HFFc6 (cell line): ENCODE measurements around the gene RASSF1. TPM values are rescaled to one million over a fixed set of nuclear protein-coding genes. Genes with fewer than 3 reads are reported as not detected.
A peak's percentile ranks its signal among the peaks of the same experiment; 100 is the strongest.

ENCODE experiments used
- DNase-seq: peaks from one replicate; pipeline ENCODE4 v3.0.0-alpha.2; 2018
- H3K27ac Mint-ChIP-seq: 2 replicates; pipeline ENCODE4 v1.8.0; 2020; ENCODE audit warnings: mild to moderate bottlenecking, mixed read lengths
- H3K27me3 Mint-ChIP-seq: 2 replicates; pipeline ENCODE4 v1.8.0; 2021; ENCODE audit warnings: mild to moderate bottlenecking, moderate library complexity, mixed read lengths; ENCODE audit not compliant: insufficient read depth
- H3K36me3 Mint-ChIP-seq: 2 replicates; pipeline ENCODE4 v1.8.0; 2021; ENCODE audit warnings: low read depth, mixed read lengths
- H3K4me1 Mint-ChIP-seq: 2 replicates; pipeline ENCODE4 v1.8.0; 2020; ENCODE audit warnings: low read depth, mixed read lengths
- H3K4me3 Mint-ChIP-seq: 2 replicates; pipeline ENCODE4 v1.8.0; 2020; ENCODE audit warnings: mild to moderate bottlenecking, moderate library complexity, mixed read lengths
- H3K9me3 Mint-ChIP-seq: 2 replicates; pipeline ENCODE4 v1.8.0; 2020; ENCODE audit warnings: mild to moderate bottlenecking, mixed read lengths
- total RNA-seq, 6 experiments: library from RNA; stranded (reverse); fragmentation: NEBNext Ultra II Directional; extraction: Animal tissue kit (Norgen Biotek cat#: 25700); gene quantifications; 2 replicates in 1 of 6; 3 replicates in 5 of 6; pipeline ENCODE4 v1.2.3, GENCODE V29; 2021
- TF ChIP-seq, protein P1 (sequence below): fragments of 200-600 bp; sonication (generic); IDR thresholded peaks from 2 replicates; pipeline ENCODE4 v1.5.0; 2021; ENCODE audit warnings: antibody characterized with exemption, mild to moderate bottlenecking

Gene RASSF1
- total RNA-seq, 6 experiments from 2014 or later: 30.9 to 37.0 (median 34.1) TPM

DNA sequence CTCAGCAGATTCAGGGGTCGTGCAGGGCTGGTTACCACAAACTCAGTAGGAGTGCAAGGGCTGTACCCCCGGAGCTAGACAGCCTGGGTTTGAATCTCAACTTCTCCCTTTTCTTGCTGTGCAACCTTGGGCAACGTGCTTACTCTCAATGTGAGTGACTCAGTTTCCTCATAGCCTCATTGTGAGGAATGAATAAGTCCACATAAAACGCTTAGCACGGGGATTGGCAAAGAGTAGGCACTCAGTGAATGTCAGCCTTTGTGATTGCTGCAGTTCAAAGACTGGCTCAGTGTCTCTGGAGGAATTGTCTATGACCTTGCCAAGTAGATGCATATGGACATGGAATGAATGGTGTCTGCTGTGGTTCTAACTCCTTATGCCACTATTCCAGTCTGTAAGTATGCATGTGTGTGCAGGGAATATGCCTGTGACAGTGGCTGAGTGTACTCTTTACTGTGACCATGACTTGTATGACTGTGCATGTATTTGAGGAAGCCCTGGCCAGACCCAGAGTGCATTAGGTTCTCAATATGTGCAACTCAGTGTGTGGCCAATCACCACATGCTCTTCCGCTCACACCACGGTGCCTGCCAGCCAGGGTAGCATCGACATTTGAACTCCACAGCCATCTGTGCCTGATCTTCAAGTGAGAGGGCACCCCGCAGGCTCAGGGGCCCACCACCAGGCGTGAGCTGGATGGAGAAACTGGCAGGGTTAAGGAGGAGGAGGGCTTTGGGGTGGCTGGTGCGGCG is 40.5 kb downstream of the RASSF1 start:
- DNase-seq: peak; percentile 28
- H3K36me3 Mint-ChIP-seq: no peaks in the 10 kb centered on the region
- TF ChIP-seq, protein P1, sequence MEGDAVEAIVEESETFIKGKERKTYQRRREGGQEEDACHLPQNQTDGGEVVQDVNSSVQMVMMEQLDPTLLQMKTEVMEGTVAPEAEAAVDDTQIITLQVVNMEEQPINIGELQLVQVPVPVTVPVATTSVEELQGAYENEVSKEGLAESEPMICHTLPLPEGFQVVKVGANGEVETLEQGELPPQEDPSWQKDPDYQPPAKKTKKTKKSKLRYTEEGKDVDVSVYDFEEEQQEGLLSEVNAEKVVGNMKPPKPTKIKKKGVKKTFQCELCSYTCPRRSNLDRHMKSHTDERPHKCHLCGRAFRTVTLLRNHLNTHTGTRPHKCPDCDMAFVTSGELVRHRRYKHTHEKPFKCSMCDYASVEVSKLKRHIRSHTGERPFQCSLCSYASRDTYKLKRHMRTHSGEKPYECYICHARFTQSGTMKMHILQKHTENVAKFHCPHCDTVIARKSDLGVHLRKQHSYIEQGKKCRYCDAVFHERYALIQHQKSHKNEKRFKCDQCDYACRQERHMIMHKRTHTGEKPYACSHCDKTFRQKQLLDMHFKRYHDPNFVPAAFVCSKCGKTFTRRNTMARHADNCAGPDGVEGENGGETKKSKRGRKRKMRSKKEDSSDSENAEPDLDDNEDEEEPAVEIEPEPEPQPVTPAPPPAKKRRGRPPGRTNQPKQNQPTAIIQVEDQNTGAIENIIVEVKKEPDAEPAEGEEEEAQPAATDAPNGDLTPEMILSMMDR: no peak
- no peaks in the 10 kb centered on the region for H3K9me3 Mint-ChIP-seq
- peaks cover 23% of the 10 kb centered on the region for H3K4me1 Mint-ChIP-seq
- peak overlapping the region; percentile 92 for H3K27ac Mint-ChIP-seq
- H3K27me3 Mint-ChIP-seq: no peaks in the 10 kb centered on the region; the same call in 1 of the 2 replicates
- peak overlapping the region; percentile 94 for H3K4me3 Mint-ChIP-seq

DNA sequence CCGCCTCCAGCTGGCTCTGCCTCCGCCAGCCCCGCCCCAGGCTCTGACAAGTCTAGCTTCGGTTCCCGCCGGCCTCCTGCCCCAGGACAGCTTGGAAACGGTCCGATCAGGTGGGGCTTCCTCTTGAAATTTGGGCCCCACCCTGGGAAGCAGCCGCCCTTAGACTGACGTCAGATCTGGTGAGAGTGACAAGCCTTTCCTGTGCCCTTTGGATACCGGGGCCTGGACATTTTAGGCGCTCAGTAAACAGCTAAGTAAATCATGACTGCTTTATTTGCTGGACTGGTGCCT is 41.1 kb downstream of the RASSF1 start:
- TF ChIP-seq, protein P1: no peak
- no peak for DNase-seq
- Mint-ChIP-seq H3K9me3 (no peaks in the 10 kb centered on the region), H3K4me3 (peak overlapping the region; percentile 94), H3K36me3 (no peaks in the 10 kb centered on the region), H3K27me3 (no peaks in the 10 kb centered on the region; the same call in 1 of the 2 replicates), H3K4me1 (peaks cover 20% of the 10 kb centered on the region), H3K27ac (peak overlapping the region; percentile 92)

DNA sequence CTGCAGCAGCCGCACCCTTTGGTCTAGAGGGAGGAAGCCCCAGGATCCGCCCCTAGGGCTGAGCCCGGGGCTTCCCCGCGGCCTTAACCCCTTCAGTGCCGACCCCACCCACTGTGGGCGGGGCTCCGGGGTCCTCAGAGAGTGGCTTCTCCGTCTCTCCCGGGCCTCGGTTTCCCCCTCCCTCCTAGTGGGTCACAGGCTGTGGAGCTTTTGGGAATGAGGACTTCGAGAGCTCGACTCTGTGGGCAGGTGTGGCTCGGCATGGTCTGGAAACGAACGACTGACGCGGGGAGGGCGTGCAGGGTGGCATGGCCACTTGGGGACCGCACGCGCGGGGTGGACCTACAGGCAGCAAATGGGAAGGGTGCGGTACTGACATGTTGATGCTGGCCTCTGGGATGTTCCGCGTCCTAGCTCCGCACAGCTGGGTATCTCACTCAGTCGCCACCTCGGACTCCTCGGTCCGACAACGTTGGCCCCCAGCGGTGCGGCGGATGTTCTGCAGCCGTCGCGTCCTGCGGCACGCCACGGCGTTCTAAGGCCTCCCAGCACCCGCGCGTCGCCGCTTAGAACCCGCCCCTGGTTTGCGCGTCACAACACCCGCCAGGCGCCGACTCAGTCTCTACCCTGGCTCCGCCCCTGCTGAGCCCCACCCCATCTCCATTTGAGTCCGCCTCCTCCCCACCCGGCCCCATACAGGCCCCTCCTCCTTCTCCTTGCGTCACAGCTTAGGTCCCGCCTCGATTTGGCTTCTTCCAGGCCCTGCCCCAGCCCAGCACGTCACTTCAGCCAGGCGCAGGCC is 41.6 kb downstream of the RASSF1 start, which contains the start of the genes HYAL3 and NAA80:
Gene HYAL3, minus strand, starts transcription at position 570 of the 802 bp plus-strand sequence. CDS start 3,803 bp downstream, outside the sequence.
Gene NAA80, minus strand, starts transcription at position 570 of the 802 bp plus-strand sequence. CDS start 1,942 bp downstream, outside the sequence.
- Mint-ChIP-seq H3K27ac (peak within 1 kb of the TSS; percentile 92), H3K4me1 (peaks cover 17% of the 10 kb centered on the region), H3K36me3 (no peaks in the 10 kb centered on the region), H3K27me3 (no peaks in the 10 kb centered on the region; the same call in 1 of the 2 replicates), H3K4me3 (peak within 1 kb of the TSS; percentile 94), H3K9me3 (no peaks in the 10 kb centered on the region)
- TF ChIP-seq, protein P1: peak; percentile 62
- peak; percentile 99 for DNase-seq

DNA sequence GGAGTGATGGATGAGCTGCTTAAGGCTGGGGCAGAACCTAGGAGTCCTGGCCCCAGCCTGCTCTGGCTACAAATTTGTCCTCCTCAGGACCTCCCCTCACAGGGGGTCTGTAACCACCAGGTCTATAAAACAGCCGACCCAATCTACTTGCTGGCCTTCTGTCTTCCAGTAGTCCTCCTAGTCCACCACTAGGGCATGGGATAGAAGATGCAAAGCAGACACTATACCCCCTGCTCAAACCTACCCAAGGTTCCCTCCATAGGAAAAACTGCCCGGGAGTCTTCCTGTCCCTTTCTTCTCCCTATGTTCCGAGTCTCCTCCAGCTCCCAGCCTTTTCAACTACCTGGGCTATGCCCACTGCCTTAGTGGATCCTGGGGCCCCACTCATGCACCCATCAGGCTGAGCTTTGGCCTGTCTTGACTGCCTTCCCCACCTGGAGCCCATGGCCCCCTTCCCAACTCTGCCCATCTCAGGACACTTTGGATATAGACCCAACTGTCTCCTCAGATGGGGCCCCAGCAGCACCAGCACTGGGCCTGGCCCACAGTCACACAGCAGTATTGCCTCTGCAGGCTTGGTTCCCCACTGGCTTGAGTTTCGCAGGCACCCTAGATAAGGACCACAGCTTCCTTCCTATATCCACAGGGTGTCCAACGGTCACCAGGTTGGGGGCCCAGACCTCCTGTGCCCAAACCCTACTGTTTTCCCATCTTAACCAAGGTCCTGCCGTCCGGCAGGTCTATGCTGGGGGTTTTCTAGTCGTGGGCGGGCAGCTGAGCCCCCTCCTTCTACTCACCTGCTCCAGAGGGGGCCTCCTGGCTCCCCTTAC is 42.5 kb downstream of the RASSF1 start:
- Mint-ChIP-seq H3K4me3 (peak overlapping the region; percentile 94), H3K27ac (peak overlapping the region; percentile 29), H3K36me3 (no peaks in the 10 kb centered on the region), H3K27me3 (no peaks in the 10 kb centered on the region; the same call in 1 of the 2 replicates), H3K4me1 (peaks cover 21% of the 10 kb centered on the region), H3K9me3 (no peaks in the 10 kb centered on the region)
- TF ChIP-seq, protein P1: peak; percentile 61
- no peak for DNase-seq

DNA sequence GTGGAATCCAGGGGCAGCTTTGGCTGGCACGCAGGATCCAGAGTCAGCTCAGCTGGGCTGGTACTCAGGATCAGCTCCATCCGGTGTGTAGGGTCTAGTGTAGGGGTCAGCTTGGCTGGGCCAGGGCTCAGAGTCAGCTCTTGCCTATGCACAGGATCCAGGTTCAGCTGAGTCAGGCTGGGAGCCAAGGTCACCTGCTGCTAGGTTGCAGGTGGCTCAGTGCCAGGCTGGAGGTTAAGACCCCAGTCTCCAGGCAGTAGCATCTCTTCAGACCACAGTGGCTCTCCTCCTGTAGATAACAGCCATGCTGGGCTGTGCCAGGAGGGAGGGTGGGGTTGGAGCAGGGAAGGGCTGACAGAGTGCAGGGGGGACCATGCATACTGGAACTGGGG is 43.3 kb downstream of the RASSF1 start:
- Mint-ChIP-seq H3K4me1 (peaks cover 28% of the 10 kb centered on the region), H3K4me3 (no peak overlapping the region), H3K9me3 (no peaks in the 10 kb centered on the region), H3K36me3 (no peaks in the 10 kb centered on the region), H3K27me3 (peaks cover 1% of the 10 kb centered on the region; the same call in 1 of the 2 replicates), H3K27ac (no peak overlapping the region)
- DNase-seq: no peak
- TF ChIP-seq, protein P1: no peak
